Dermis lymphatic vessel endothelial cell (primary cell): ENCODE results near the gene TNFAIP8. TPM values are rescaled to one million over a fixed set of nuclear protein-coding genes. Genes with fewer than 3 reads are reported as not detected.

ENCODE experiments used
- total RNA-seq: library from RNA; depleted of rRNA; stranded (reverse); fragments of >200 nt; gene quantifications from 2 replicates; pipeline ENCODE4 v1.2.1, GENCODE V29; 2014

The TNFAIP8 gene
- 8.0 and 10.6 TPM in 2 replicates for total RNA-seq

DNA sequence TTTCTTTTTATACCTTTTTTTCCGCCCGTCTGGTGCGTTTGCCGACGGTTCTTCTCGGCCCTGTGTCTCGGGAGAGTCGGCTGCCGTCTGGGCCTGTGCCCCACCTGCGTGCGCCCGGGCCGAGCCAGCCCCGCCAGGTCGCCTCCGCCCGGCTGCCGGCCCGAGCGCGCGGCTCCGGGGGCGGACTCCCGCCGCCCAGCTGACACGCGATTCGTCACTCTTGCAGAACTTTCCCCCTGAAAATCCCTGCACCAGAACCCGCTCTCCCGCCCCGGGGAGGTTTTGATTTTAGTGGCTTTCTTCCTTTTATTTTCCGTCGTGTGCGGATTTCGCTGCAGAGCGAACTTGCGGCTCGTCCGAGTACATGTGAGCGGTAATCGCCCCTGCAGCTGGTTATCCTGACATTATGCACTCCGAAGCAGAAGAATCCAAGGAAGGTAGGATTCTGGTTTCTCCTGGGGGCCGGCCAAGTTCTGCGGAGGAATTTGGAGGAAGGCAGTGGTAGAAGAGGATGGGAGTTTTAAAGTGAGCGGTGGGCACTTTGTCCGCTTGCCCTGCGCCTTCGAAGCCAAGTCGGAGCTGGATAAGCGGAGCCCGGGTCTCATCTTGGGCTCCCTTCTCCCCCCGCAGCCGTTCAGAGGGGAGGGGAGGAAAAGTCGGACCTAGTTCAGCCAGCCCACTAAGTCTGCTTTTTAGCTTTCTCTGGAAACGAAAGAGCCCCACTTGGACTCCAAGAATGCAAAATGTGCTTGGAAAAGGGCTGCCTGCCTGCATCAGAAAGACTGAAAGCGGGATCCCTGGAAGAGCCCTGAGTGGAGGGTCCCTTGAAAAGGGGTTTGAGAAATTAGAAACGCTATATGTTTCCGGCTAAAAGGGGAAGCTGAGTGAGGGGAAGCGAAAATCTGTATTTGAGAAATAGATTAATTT lies at the start of gene TNFAIP8:
TSS of gene TNFAIP8 (plus strand) at position 335 of the 927 bp plus-strand sequence. CDS start at position 407, 72 bp downstream.

Other genes starting within 250 kb of the TNFAIP8 start
- gene HSD17B4, start 96.5 kb downstream of the TNFAIP8 start, total RNA-seq, result 144 and 169 TPM in 2 replicates